A673 (cell line): ENCODE measurements around the gene TWIST1.

Experiments used
- EZH2 ChIP-seq: fragments of 200-600 bp; sonication (generic); IDR thresholded peaks from 2 replicates; pipeline ENCODE4 v1.6.1; 2017; ENCODE audit warnings: borderline replicate concordance, low read depth, mild to moderate bottlenecking, mixed read lengths, antibody characterized with exemption, low read length; ENCODE audit not compliant: poor library complexity, severe bottlenecking
- TF ChIP-seq, protein P1 (sequence below): fragments of 300-800, 200-600 bp; sonication (generic); conservative IDR thresholded peaks from 2 replicates; pipeline ENCODE4 v1.5.1; 2017; ENCODE audit warnings: low read depth, mild to moderate bottlenecking, antibody characterized with exemption, low read length, moderate library complexity, mixed read lengths

DNA sequence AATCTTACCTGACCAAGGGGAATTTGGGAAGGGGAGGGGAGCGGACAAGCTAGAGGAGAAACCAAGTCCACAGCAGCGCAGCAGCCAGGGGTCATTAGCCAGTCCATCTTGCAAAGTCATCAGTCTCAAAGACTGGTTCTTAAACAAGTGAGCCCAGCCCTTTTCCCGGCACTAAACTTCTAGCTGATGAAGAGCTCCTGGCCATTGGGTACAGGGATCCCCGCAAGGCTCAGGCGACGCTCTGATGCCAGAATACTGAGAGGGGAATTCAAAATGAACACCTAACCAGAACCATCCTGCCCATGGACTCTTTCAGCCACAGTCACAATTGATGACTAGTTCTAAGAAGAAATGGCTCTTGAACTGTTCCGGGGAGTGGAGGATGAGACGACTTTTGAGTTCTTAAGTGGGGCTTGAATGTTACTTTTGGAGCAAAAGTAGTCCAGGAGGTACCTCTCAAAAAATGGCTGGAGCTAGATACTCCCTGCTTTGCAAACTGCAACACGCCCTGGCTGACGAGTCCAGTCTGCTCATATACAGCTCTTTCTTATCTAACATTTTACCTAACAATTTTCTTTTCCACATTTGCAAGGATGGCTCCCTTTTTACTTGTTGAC lies 2.5 kb upstream of the TWIST1 start:
- TF ChIP-seq, protein P1, sequence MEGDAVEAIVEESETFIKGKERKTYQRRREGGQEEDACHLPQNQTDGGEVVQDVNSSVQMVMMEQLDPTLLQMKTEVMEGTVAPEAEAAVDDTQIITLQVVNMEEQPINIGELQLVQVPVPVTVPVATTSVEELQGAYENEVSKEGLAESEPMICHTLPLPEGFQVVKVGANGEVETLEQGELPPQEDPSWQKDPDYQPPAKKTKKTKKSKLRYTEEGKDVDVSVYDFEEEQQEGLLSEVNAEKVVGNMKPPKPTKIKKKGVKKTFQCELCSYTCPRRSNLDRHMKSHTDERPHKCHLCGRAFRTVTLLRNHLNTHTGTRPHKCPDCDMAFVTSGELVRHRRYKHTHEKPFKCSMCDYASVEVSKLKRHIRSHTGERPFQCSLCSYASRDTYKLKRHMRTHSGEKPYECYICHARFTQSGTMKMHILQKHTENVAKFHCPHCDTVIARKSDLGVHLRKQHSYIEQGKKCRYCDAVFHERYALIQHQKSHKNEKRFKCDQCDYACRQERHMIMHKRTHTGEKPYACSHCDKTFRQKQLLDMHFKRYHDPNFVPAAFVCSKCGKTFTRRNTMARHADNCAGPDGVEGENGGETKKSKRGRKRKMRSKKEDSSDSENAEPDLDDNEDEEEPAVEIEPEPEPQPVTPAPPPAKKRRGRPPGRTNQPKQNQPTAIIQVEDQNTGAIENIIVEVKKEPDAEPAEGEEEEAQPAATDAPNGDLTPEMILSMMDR, result no peak
- TF ChIP-seq EZH2, result no peak
